T-helper 1 cell treated with Interleukin-12 subunit alpha and Interleukin-12 subunit beta and Interleukin-4 antibody, amounts not matched to agents 30 μg/mL and 1 μg/mL, for 36 hours (primary cell): ENCODE data around the gene BLACAT1.

Experiments used
- H3K27ac Mint-ChIP-seq: one replicate; pipeline ENCODE4 v1.8.0; 2021; ENCODE audit warnings: mild to moderate bottlenecking, mixed read lengths
- H3K27me3 Mint-ChIP-seq: one replicate; pipeline ENCODE4 v1.8.0; 2021; ENCODE audit warnings: low read depth, mixed read lengths
- H3K36me3 Mint-ChIP-seq: one replicate; pipeline ENCODE4 v1.8.0; 2021; ENCODE audit warnings: low read depth, mixed read lengths
- H3K4me1 Mint-ChIP-seq: one replicate; pipeline ENCODE4 v1.8.0; 2021; ENCODE audit warnings: low read depth, mixed read lengths
- H3K4me3 Mint-ChIP-seq: one replicate; pipeline ENCODE4 v1.8.0; 2021; ENCODE audit warnings: mild to moderate bottlenecking, moderate library complexity, mixed read lengths
- H3K9me3 Mint-ChIP-seq: one replicate; pipeline ENCODE4 v1.8.0; 2021; ENCODE audit warnings: mixed read lengths

Gene BLACAT1

GRCh38 chr1:205455581-205456382, at the start of gene BLACAT1:
Gene BLACAT1, minus strand, starts transcription at chr1:205456045.
- Mint-ChIP-seq H3K4me3 (peak within 1 kb of the TSS; percentile 65), H3K27me3 (peaks cover 83% of the 10 kb centered on the region), H3K9me3 (no peaks in the 10 kb centered on the region), H3K27ac (no peak within 1 kb of the TSS), H3K36me3 (no peaks in the 10 kb centered on the region), H3K4me1 (peaks cover 9% of the 10 kb centered on the region)

GRCh38 chr1:205505076-205505729, 49.4 kb upstream of the BLACAT1 start:
- H3K36me3 Mint-ChIP-seq, result no peaks in the 10 kb centered on the region
- H3K4me1 Mint-ChIP-seq, result peaks cover 3% of the 10 kb centered on the region
- H3K4me3 Mint-ChIP-seq, result peak overlapping the region; percentile 65
- H3K27ac Mint-ChIP-seq, result no peak overlapping the region
- no peaks in the 10 kb centered on the region for H3K9me3 Mint-ChIP-seq
- peaks cover 32% of the 10 kb centered on the region for H3K27me3 Mint-ChIP-seq

- peak within 1 kb of the TSS; percentile 73 for H3K4me3 Mint-ChIP-seq
- H3K4me1 Mint-ChIP-seq, result peaks cover 3% of the 10 kb centered on the region
- H3K27me3 Mint-ChIP-seq, result peaks cover 32% of the 10 kb centered on the region
- no peaks in the 10 kb centered on the region for H3K36me3 Mint-ChIP-seq
- H3K9me3 Mint-ChIP-seq, result no peaks in the 10 kb centered on the region
- no peak within 1 kb of the TSS for H3K27ac Mint-ChIP-seq
Measured at GRCh38 chr1:205504311-205505075, 48.6 kb upstream of the BLACAT1 start, which contains the start of gene CDK18. Gene CDK18, plus strand, starts transcription at chr1:205504669. Its CDS starts 18,499 bp downstream, at chr1:205523168.

- H3K4me1 Mint-ChIP-seq, result peaks cover 3% of the 10 kb centered on the region
- H3K9me3 Mint-ChIP-seq, result no peaks in the 10 kb centered on the region
- H3K27ac Mint-ChIP-seq, result no peak overlapping the region
- no peaks in the 10 kb centered on the region for H3K36me3 Mint-ChIP-seq
- no peak overlapping the region for H3K4me3 Mint-ChIP-seq
- H3K27me3 Mint-ChIP-seq, result peaks cover 32% of the 10 kb centered on the region
Measured at GRCh38 chr1:205502992-205503391, 47.1 kb upstream of the BLACAT1 start.

GRCh38 chr1:205502111-205502810, 46.4 kb upstream of the BLACAT1 start:
- Mint-ChIP-seq H3K27ac (no peak overlapping the region), H3K27me3 (peaks cover 36% of the 10 kb centered on the region), H3K36me3 (no peaks in the 10 kb centered on the region), H3K4me1 (peaks cover 3% of the 10 kb centered on the region), H3K4me3 (no peak overlapping the region), H3K9me3 (no peaks in the 10 kb centered on the region)

- H3K27ac Mint-ChIP-seq, result no peak overlapping the region
Measured at GRCh38 chr1:205500240-205501233, 44.7 kb upstream of the BLACAT1 start.

GRCh38 chr1:205499789-205500188, 43.9 kb upstream of the BLACAT1 start:
- Mint-ChIP-seq H3K27me3 (peaks cover 32% of the 10 kb centered on the region), H3K9me3 (no peaks in the 10 kb centered on the region), H3K4me3 (no peak overlapping the region), H3K27ac (no peak overlapping the region), H3K36me3 (no peaks in the 10 kb centered on the region), H3K4me1 (peaks cover 1% of the 10 kb centered on the region)

More at GRCh38 chr1:205500240-205501233, 44.7 kb upstream of the BLACAT1 start:
- Mint-ChIP-seq H3K4me3 (no peak overlapping the region), H3K36me3 (no peaks in the 10 kb centered on the region), H3K27me3 (peaks cover 33% of the 10 kb centered on the region), H3K9me3 (no peaks in the 10 kb centered on the region), H3K4me1 (peaks cover 3% of the 10 kb centered on the region)

- no peaks in the 10 kb centered on the region for H3K4me1 Mint-ChIP-seq
- H3K4me3 Mint-ChIP-seq, result no peak overlapping the region
- H3K36me3 Mint-ChIP-seq, result no peaks in the 10 kb centered on the region
- no peaks in the 10 kb centered on the region for H3K9me3 Mint-ChIP-seq
- peaks cover 22% of the 10 kb centered on the region for H3K27me3 Mint-ChIP-seq
- no peak overlapping the region for H3K27ac Mint-ChIP-seq
Measured at GRCh38 chr1:205497351-205497750, 41.5 kb upstream of the BLACAT1 start.

GRCh38 chr1:205496661-205497060, 40.8 kb upstream of the BLACAT1 start:
- no peak overlapping the region for H3K27ac Mint-ChIP-seq

GRCh38 chr1:205495237-205495823, 39.5 kb upstream of the BLACAT1 start:
- H3K9me3 Mint-ChIP-seq, result no peaks in the 10 kb centered on the region
- H3K36me3 Mint-ChIP-seq, result no peaks in the 10 kb centered on the region
- H3K4me1 Mint-ChIP-seq, result peaks cover under 1% of the 10 kb centered on the region
- H3K27ac Mint-ChIP-seq, result no peak overlapping the region
- no peak overlapping the region for H3K4me3 Mint-ChIP-seq
- H3K27me3 Mint-ChIP-seq, result peaks cover 23% of the 10 kb centered on the region

More at GRCh38 chr1:205496661-205497060, 40.8 kb upstream of the BLACAT1 start:
- H3K4me1 Mint-ChIP-seq, result no peaks in the 10 kb centered on the region
- H3K27me3 Mint-ChIP-seq, result peaks cover 22% of the 10 kb centered on the region
- H3K9me3 Mint-ChIP-seq, result no peaks in the 10 kb centered on the region
- no peak overlapping the region for H3K4me3 Mint-ChIP-seq
- no peaks in the 10 kb centered on the region for H3K36me3 Mint-ChIP-seq

- Mint-ChIP-seq H3K4me1 (peaks cover 3% of the 10 kb centered on the region), H3K36me3 (no peaks in the 10 kb centered on the region)
Measured at GRCh38 chr1:205494115-205494514, 38.3 kb upstream of the BLACAT1 start.

GRCh38 chr1:205493241-205494085, 37.6 kb upstream of the BLACAT1 start:
- H3K4me1 Mint-ChIP-seq, result peaks cover 3% of the 10 kb centered on the region
- peaks cover 41% of the 10 kb centered on the region for H3K27me3 Mint-ChIP-seq
- H3K36me3 Mint-ChIP-seq, result no peaks in the 10 kb centered on the region
- H3K27ac Mint-ChIP-seq, result no peak overlapping the region
- no peaks in the 10 kb centered on the region for H3K9me3 Mint-ChIP-seq
- no peak overlapping the region for H3K4me3 Mint-ChIP-seq

More at GRCh38 chr1:205494115-205494514, 38.3 kb upstream of the BLACAT1 start:
- Mint-ChIP-seq H3K9me3 (no peaks in the 10 kb centered on the region), H3K27ac (no peak overlapping the region), H3K4me3 (no peak overlapping the region), H3K27me3 (peaks cover 35% of the 10 kb centered on the region)
